Activated naive CD4-positive, alpha-beta T cell treated with anti-CD3 and anti-CD28 coated beads, Interleukin-2, amount 10 ng/mL, durations not matched to agents 7 days and 5 days (primary cell): ENCODE measurements around the gene PRDM2.

ENCODE experiments used
- CTCF ChIA-PET: fragments of 350-600 bp; sonication (Branson Sonifier 250); formaldehyde crosslinking; loops from one replicate; lab custom pipeline; 2021; ENCODE audit warnings: antibody characterized with exemption; lab: Charles Lee
- DNase-seq: peaks from one replicate; pipeline ENCODE4 v3.0.0-alpha.2; 2020
- H3K27ac Mint-ChIP-seq: one replicate; pipeline ENCODE4 v1.8.0; 2021; ENCODE audit warnings: mild to moderate bottlenecking, moderate library complexity, mixed read lengths
- H3K27me3 Mint-ChIP-seq: one replicate; pipeline ENCODE4 v1.8.0; 2021; ENCODE audit warnings: mild to moderate bottlenecking, mixed read lengths
- H3K36me3 Mint-ChIP-seq: one replicate; pipeline ENCODE4 v1.8.0; 2021; ENCODE audit warnings: mixed read lengths
- H3K4me1 Mint-ChIP-seq: one replicate; pipeline ENCODE4 v1.8.0; 2021; ENCODE audit warnings: mixed read lengths
- H3K4me3 Mint-ChIP-seq: one replicate; pipeline ENCODE4 v1.8.0; 2021; ENCODE audit warnings: mild to moderate bottlenecking, moderate library complexity, mixed read lengths
- H3K9me3 Mint-ChIP-seq: one replicate; pipeline ENCODE4 v1.8.0; 2021; ENCODE audit warnings: mixed read lengths

The PRDM2 gene, protein sequence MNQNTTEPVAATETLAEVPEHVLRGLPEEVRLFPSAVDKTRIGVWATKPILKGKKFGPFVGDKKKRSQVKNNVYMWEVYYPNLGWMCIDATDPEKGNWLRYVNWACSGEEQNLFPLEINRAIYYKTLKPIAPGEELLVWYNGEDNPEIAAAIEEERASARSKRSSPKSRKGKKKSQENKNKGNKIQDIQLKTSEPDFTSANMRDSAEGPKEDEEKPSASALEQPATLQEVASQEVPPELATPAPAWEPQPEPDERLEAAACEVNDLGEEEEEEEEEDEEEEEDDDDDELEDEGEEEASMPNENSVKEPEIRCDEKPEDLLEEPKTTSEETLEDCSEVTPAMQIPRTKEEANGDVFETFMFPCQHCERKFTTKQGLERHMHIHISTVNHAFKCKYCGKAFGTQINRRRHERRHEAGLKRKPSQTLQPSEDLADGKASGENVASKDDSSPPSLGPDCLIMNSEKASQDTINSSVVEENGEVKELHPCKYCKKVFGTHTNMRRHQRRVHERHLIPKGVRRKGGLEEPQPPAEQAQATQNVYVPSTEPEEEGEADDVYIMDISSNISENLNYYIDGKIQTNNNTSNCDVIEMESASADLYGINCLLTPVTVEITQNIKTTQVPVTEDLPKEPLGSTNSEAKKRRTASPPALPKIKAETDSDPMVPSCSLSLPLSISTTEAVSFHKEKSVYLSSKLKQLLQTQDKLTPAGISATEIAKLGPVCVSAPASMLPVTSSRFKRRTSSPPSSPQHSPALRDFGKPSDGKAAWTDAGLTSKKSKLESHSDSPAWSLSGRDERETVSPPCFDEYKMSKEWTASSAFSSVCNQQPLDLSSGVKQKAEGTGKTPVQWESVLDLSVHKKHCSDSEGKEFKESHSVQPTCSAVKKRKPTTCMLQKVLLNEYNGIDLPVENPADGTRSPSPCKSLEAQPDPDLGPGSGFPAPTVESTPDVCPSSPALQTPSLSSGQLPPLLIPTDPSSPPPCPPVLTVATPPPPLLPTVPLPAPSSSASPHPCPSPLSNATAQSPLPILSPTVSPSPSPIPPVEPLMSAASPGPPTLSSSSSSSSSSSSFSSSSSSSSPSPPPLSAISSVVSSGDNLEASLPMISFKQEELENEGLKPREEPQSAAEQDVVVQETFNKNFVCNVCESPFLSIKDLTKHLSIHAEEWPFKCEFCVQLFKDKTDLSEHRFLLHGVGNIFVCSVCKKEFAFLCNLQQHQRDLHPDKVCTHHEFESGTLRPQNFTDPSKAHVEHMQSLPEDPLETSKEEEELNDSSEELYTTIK (N-terminal part only)

DNA sequence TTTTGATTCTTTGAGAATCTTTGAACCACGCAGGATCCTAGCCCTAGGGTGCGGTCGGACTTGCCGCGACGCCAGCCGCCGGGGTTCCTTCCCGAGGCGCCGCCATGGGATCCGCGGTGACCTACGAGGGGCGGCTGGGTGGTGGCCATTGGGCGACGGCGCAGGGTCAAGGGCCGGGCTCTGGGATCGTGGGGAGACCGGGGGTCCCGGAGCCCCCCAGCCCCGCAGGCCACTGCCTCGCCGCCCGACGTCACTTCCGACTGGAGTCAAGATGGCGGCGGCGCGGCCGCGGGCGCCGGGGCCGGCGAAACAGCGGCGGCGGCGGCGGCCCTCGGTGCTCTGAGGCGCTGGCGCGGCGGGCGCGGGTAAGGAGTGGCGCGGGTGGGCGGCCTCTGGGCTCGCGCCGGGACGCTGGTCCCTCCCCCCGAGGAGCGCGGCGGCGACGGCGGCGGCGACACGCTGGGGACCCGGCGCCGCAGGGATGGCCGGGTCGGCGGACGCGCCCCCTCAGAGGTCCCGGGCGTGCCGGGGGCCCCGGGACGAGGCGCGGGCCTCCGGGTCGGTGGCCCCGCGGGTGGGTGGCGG lies at the start of gene PRDM2:
Gene PRDM2 (plus strand): TSS at position 253 of the 585 bp plus-strand sequence. CDS start 15,418 bp downstream, outside the sequence.
- H3K36me3 Mint-ChIP-seq = peaks cover 12% of the 10 kb centered on the region
- peak; percentile 69 for DNase-seq
- H3K27me3 Mint-ChIP-seq = no peaks in the 10 kb centered on the region
- H3K27ac Mint-ChIP-seq = peak within 1 kb of the TSS; percentile 94
- H3K4me3 Mint-ChIP-seq = peak within 1 kb of the TSS; percentile 89
- CTCF ChIA-PET = interaction anchor here (1.1 kb wide), 1 partner anchor 25 kb away, joined by 4 read pairs; no protein-coding TSS in a partner anchor
- peaks cover 1% of the 10 kb centered on the region for H3K9me3 Mint-ChIP-seq
- H3K4me1 Mint-ChIP-seq = peaks cover 47% of the 10 kb centered on the region

DNA sequence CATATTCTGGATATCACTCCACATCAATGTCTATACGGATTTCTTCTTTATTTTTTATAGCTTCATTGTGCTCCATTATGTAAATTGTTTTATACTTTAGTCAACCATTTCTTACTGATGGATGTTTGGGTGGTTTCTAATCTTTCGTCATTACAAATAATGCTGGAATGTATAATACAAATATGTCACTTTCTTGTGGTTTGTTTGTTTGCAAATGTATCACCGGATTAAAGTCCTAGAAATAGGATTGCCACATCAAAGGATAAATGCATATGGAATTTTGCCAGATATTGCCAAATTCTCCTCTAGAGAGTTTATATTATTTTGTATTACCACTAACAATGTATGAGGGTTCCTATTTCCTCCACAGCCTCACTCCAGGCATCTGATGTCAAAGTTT lies 48.7 kb upstream of the PRDM2 start:
- no peaks in the 10 kb centered on the region for H3K9me3 Mint-ChIP-seq
- CTCF ChIA-PET = no interaction called here
- no peak overlapping the region for H3K27ac Mint-ChIP-seq
- H3K27me3 Mint-ChIP-seq = peaks cover 6% of the 10 kb centered on the region
- no peak for DNase-seq
- no peak overlapping the region for H3K4me3 Mint-ChIP-seq
- no peaks in the 10 kb centered on the region for H3K4me1 Mint-ChIP-seq
- H3K36me3 Mint-ChIP-seq = no peaks in the 10 kb centered on the region

DNA sequence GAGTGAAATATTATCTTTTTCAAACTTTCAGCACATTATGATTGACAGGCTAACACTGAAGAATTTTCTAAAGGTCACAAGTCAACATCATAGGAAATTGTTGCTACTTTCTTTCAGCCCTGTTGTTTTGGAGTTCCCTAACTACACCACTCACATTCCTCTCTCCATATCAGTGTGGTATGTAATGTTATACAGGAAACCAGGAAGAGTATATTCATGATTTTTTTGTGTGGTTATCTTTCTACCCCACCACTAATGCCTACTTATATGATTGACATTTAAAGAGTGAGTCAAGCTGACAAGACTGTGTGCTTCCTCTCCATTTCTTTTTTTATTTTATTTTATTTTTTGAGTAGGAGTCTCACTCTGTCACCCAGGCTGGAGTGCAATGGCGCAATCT lies 47.8 kb upstream of the PRDM2 start:
- Mint-ChIP-seq H3K27ac (no peak overlapping the region), H3K4me1 (no peaks in the 10 kb centered on the region), H3K27me3 (peaks cover 6% of the 10 kb centered on the region), H3K9me3 (no peaks in the 10 kb centered on the region), H3K36me3 (no peaks in the 10 kb centered on the region), H3K4me3 (no peak overlapping the region)
- DNase-seq = no peak
- CTCF ChIA-PET = no interaction called here

DNA sequence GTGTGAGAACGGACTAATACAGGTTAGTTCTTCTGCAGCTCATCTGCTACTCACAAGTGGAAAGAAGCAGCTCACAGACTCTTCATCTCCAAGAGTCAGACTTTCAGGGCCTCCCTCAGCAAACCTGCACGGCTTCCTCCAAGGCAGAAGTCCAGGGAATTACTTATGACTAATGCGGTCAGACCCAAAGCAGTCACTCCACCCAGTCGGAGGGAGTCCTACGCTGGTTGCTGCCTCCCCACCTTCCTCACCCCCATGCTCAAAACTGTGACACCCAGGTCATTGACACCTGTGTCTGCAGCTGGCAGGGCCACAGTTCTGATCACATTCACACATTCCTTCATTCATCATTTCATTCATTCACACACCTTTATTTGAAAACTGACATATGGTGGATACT lies 38.4 kb upstream of the PRDM2 start:
- Mint-ChIP-seq H3K4me3 (no peak overlapping the region), H3K4me1 (peaks cover 5% of the 10 kb centered on the region), H3K36me3 (no peaks in the 10 kb centered on the region), H3K27me3 (peaks cover 21% of the 10 kb centered on the region), H3K9me3 (peaks cover 3% of the 10 kb centered on the region), H3K27ac (no peak overlapping the region)
- no peak for DNase-seq
- CTCF ChIA-PET = no interaction called here

DNA sequence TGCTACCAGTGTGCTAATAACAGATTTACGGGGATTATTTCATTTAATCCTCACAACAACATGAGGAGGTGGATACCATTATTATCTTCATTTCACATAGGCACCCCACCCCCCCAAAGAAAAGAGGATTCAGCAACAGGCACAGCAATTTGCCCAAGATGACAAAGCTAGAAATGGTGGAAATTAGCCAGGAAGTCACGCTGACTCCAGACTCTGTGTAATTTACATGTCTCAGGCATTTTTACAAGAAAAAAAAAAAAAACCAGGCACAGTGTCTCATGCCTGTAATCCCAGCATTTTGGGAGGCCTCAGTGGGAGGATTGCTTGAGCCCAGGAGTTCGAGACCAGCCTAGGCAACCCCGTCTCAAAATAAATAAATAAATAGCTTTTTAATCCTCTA lies 37.5 kb upstream of the PRDM2 start:
- Mint-ChIP-seq H3K4me1 (peaks cover 5% of the 10 kb centered on the region), H3K27me3 (peaks cover 21% of the 10 kb centered on the region), H3K4me3 (no peak overlapping the region), H3K27ac (no peak overlapping the region), H3K36me3 (no peaks in the 10 kb centered on the region), H3K9me3 (peaks cover 3% of the 10 kb centered on the region)
- CTCF ChIA-PET = interaction anchor here (1.4 to 1.5 kb wide), 2 partner anchors 9 to 63 kb away, joined by 4 to 6 read pairs; no protein-coding TSS in a partner anchor
- no peak for DNase-seq

DNA sequence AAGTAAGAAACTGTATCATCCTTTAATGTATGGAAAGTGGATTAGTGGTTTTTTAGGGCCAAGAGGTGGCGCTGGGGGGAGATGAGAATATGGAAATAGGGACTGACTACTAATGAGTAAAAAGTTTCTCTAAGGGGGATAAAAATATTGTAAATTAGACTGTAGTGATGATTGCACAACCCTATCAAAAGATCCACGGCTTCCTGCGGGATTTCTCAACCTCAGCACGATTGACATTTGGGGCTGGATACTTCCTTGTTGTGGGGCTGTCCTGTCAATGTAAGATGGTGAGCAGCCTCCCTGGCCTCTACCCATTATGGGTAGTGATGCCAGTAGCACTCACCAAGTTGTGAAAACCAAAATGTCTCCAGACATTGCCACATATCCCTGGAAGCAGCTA lies 36.0 kb upstream of the PRDM2 start:
- no peak for DNase-seq
- Mint-ChIP-seq H3K27me3 (peaks cover 21% of the 10 kb centered on the region), H3K27ac (no peak overlapping the region), H3K9me3 (peaks cover 3% of the 10 kb centered on the region), H3K36me3 (no peaks in the 10 kb centered on the region), H3K4me3 (no peak overlapping the region), H3K4me1 (peaks cover 5% of the 10 kb centered on the region)
- CTCF ChIA-PET = interaction anchor here (1.1 to 1.9 kb wide), 4 partner anchors 62 to 299 kb away, joined by 3 to 21 read pairs (median 6); no protein-coding TSS in a partner anchor

DNA sequence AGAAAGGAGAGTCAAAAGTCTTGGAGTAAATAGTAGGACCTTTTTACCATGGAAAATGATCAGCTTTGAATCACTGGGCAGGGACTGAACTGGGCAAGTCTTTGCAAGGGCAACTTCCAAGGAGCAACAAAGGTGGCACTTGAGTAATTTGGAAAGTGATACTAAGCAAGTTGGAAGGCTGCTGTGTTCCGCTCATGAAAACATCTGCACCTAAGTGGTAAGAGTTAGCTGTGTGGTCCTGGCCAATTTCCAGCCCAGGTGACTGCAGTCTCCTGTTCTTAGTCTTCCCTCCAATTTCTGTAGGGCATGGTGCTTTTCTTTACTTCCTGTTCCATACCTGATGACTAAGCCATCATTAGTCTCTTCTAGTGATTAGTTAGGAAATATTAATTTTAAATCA lies 35.5 kb upstream of the PRDM2 start:
- peaks cover 18% of the 10 kb centered on the region for H3K27me3 Mint-ChIP-seq
- H3K4me1 Mint-ChIP-seq = peaks cover 5% of the 10 kb centered on the region
- CTCF ChIA-PET = interaction anchor here (1.0 to 1.9 kb wide), 5 partner anchors 22 to 294 kb away, joined by 3 to 21 read pairs (median 4); no protein-coding TSS in a partner anchor
- no peak overlapping the region for H3K27ac Mint-ChIP-seq
- no peaks in the 10 kb centered on the region for H3K36me3 Mint-ChIP-seq
- no peak overlapping the region for H3K4me3 Mint-ChIP-seq
- peaks cover under 1% of the 10 kb centered on the region for H3K9me3 Mint-ChIP-seq
- no peak for DNase-seq

DNA sequence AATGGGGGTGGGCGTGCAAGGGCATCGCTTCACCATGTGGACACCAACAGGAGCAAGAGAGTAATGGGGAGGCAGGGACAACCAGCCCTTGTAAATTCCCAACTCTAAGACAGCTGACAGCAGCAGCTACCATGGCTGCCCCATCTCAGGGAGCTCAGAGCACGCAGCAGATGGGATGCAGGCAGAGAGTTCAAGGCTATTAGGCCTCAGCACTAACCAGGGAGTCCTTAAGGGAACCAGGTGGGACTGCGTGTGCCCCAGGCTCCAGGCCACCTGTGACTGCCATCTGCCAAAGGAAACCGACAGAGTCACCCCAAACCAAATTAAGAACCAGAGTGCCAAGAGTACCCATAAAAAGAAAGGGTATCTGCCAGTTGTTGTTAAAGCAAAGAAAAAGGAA lies 33.7 kb upstream of the PRDM2 start:
- no peaks in the 10 kb centered on the region for H3K36me3 Mint-ChIP-seq
- DNase-seq = no peak
- H3K27me3 Mint-ChIP-seq = peaks cover 16% of the 10 kb centered on the region
- no peak overlapping the region for H3K4me3 Mint-ChIP-seq
- H3K9me3 Mint-ChIP-seq = no peaks in the 10 kb centered on the region
- no peak overlapping the region for H3K27ac Mint-ChIP-seq
- CTCF ChIA-PET = interaction anchor here (0.8 to 1.7 kb wide), 7 partner anchors 59 to 147 kb away, joined by 3 to 5 read pairs (median 3); no protein-coding TSS in a partner anchor
- H3K4me1 Mint-ChIP-seq = peaks cover 5% of the 10 kb centered on the region

DNA sequence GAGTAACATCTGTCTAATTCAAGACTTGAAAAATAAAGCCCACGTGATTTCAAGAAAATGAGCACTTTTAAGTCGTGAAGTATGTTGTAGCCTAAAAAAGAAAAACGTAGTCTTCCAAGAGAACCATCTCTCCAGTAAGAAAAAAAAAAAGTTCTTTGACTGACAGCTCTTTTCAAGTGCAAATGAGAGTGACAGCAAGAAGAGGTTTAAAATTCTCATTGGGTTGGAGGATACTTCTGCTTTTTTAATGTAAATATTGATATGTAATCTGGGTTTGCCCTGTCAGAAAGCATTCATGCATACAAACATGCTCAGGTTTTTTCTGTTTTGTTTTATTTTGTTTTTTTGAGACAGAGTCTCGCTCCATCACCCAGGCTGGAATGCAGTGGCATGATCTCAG lies 32.3 kb upstream of the PRDM2 start:
- Mint-ChIP-seq H3K27ac (no peak overlapping the region), H3K4me1 (peaks cover 5% of the 10 kb centered on the region), H3K36me3 (no peaks in the 10 kb centered on the region), H3K27me3 (peaks cover 11% of the 10 kb centered on the region), H3K4me3 (no peak overlapping the region), H3K9me3 (no peaks in the 10 kb centered on the region)
- DNase-seq = no peak
- CTCF ChIA-PET = interaction anchor here (0.7 to 2.6 kb wide), 4 partner anchors 58 to 146 kb away, joined by 3 to 12 read pairs (median 4); no protein-coding TSS in a partner anchor

DNA sequence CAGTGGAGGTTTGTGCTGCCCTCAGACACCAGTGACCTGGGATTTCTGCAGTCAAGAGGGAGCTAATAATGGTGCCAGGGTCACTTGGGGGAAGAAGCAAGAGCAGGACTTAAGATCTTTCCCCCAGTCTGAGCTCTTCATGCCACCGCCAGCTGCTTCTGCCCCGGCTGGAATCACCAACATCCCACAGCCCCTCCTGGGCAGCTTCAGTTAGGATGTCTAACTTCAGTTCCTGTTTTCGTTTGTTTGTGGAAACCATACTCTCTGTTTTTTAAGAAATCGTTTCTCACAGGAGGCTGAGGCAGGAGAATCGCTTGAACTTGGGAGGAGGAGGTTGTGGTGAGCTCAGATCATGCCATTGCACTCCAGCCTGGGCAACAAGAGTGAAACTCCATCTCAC lies 25.6 kb upstream of the PRDM2 start:
- CTCF ChIA-PET = interaction anchor here (1.3 kb wide), 1 partner anchor 51 kb away, joined by 3 read pairs; no protein-coding TSS in a partner anchor
- H3K27me3 Mint-ChIP-seq = peaks cover 18% of the 10 kb centered on the region
- H3K4me3 Mint-ChIP-seq = no peak overlapping the region
- no peaks in the 10 kb centered on the region for H3K4me1 Mint-ChIP-seq
- peaks cover 10% of the 10 kb centered on the region for H3K9me3 Mint-ChIP-seq
- no peaks in the 10 kb centered on the region for H3K36me3 Mint-ChIP-seq
- no peak overlapping the region for H3K27ac Mint-ChIP-seq
- DNase-seq = no peak

DNA sequence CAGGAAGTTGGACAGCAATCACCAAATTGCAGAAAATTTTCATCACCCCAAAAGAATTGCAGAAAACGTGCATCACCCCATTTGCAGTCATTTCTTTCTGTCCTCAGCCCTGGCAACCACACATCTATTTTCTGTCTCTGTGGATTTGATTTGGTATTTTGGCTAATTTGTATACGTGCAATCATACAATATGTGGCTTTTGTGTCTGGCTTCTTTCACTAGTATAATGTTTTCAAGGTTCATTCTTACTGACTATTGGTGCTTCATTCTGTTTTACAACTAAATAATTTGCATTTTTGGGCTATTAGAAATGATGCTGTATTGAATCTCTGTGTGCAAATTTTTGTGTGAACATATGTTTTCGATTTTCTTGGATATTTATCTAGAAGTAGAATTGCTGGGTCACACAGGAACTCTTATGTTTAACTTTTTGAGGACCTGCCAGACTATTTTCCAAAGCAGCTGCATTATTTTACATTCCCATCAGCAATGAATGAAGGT lies 24.8 kb upstream of the PRDM2 start:
- Mint-ChIP-seq H3K9me3 (peaks cover 10% of the 10 kb centered on the region), H3K36me3 (no peaks in the 10 kb centered on the region), H3K4me3 (no peak overlapping the region), H3K4me1 (no peaks in the 10 kb centered on the region), H3K27me3 (peaks cover 24% of the 10 kb centered on the region), H3K27ac (no peak overlapping the region)
- DNase-seq = no peak
- CTCF ChIA-PET = no interaction called here

DNA sequence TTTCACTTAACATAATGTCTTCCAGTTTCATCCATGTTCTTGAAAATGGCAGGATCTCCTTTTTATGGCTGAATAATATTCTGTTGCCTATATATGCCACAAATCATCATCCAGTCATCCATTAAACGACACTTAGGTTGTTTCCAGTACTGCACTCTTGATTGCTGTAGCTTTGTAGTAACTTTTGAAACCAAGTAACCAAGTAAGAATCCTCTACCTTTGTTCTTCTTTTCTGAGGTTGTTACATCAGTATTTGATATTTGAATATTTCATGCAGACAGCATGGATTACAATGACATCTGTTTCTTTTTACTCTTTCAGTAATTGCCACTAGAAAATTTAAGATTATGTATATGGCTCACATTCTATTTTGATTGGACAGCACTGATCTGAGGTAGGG lies 22.1 kb upstream of the PRDM2 start:
- Mint-ChIP-seq H3K9me3 (peaks cover 10% of the 10 kb centered on the region), H3K4me3 (no peak overlapping the region), H3K27ac (no peak overlapping the region), H3K27me3 (peaks cover 30% of the 10 kb centered on the region), H3K4me1 (no peaks in the 10 kb centered on the region), H3K36me3 (no peaks in the 10 kb centered on the region)
- CTCF ChIA-PET = no interaction called here
- no peak for DNase-seq

DNA sequence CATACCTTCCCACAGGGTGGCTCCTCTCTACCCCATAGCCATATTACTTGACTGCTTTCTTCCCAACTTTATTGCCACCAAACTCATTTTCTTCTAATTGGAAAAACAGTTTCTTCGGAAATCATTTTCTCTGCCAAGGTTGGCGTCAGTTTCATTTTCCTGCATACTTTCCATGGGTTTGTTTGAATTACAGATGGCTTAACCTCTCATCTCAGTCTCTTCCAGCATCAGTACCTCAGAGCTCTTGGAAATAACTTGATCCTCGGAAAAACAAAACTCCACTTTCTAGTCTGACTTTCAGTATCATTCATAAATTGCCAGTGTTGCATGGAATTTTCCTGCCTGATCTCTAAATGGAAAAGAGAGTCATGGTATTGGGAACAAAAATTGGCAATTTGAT lies 20.3 kb upstream of the PRDM2 start:
- Mint-ChIP-seq H3K4me1 (no peaks in the 10 kb centered on the region), H3K27ac (no peak overlapping the region), H3K27me3 (peaks cover 25% of the 10 kb centered on the region), H3K36me3 (no peaks in the 10 kb centered on the region), H3K9me3 (peaks cover 10% of the 10 kb centered on the region), H3K4me3 (no peak overlapping the region)
- CTCF ChIA-PET = interaction anchor here (0.6 to 1.4 kb wide), 3 partner anchors 72 to 1308 kb away, joined by 3 read pairs; no protein-coding TSS in a partner anchor
- DNase-seq = no peak
